Motor neuron (in vitro differentiated cells): ENCODE measurements around the gene SLC12A5. TPM values are rescaled to one million over a fixed set of nuclear protein-coding genes. Genes with fewer than 3 reads are reported as not detected.

Experiments
- ATAC-seq, 8 experiments: fragments of 200-7000 bp; cut with Tn5 transposase; replicated peaks in 6 of 8; 2 replicates each; pipeline ENCODE4 v1.8.0; 2021; ENCODE audit warnings: mild to moderate bottlenecking in 8 of 8, moderate library complexity in 8 of 8
- H3K27ac ChIP-seq, 2 donors: fragments of 250-450 bp; sonication (Bioruptor Pico); 2 replicates each; pipeline ENCODE4 v1.9.0; 2021; ENCODE audit warnings: antibody characterized with exemption in 2 of 2, mild to moderate bottlenecking in 2 of 2, moderate library complexity in 1 of 2
- H3K4me1 ChIP-seq, 2 donors: fragments of 250-450 bp; sonication (Bioruptor Pico); replicated peaks in 1 of 2; 2 replicates each; pipeline ENCODE4 v1.6.1; 2021; ENCODE audit warnings: antibody characterized with exemption in 2 of 2, mild to moderate bottlenecking in 2 of 2, moderate library complexity in 1 of 2
- H3K4me3 ChIP-seq, 5 donors: fragments of 250-450 bp; sonication (Bioruptor Pico); 2 replicates each; pipeline ENCODE4 v1.9.0; 2021; ENCODE audit warnings: antibody characterized with exemption in 5 of 5, mild to moderate bottlenecking in 5 of 5, moderate library complexity in 4 of 5
- WGBS, 10 experiments: fragments of 450-650 bp; shearing (Covaris generic); methylation state at CpG; one replicate each; pipeline ENCODE4 v1.0.0; 2022; 5-methylcytosine and 5-hydroxymethylcytosine counted together
- in situ Hi-C, 9 experiments: fragments of 400-800 bp; cut with MboI; loops; one replicate each; pipeline ENCODE4 v1.15.0; 2021; ENCODE audit warnings: low sequenced_read_pairs in 9 of 9, low pct_unique_long_range_greater_than_20kb in 2 of 9; ENCODE audit not compliant: unreplicated experiment in 9 of 9
- total RNA-seq, 8 experiments: library from RNA; unstranded; fragments of 300-600 nt; gene quantifications; 2 replicates each; pipeline versions ENCODE4 v1.2.3 to v1.2.4, GENCODE V29; 2022

The SLC12A5 gene
- total RNA-seq, 8 experiments from 2014 or later, result 0.81 to 55.8 (median 25.1) TPM

- Histone ChIP-seq H3K4me1 (peaks cover 7 to 12% of the 10 kb centered on the region in 2 donors), H3K27ac (no peak overlapping the region), H3K4me3 (no peak overlapping the region)
- no peak for ATAC-seq
- in situ Hi-C loops, result no loop called here
- 0 to 35% (median 0%) methylated on average over 1 to 2 of the region's 5 CpGs; no CpG with 5 or more reads in 7 of the 10 experiments for WGBS, 10 experiments
Measured at GRCh38 chr20:46035253-46035652, 6.2 kb downstream of the SLC12A5 start.

GRCh38 chr20:46035713-46036112 lies 6.7 kb downstream of the SLC12A5 start:
- no CpG with 5 or more reads among the region's 6 CpGs for WGBS, 10 experiments
- H3K27ac ChIP-seq, result no peak overlapping the region

GRCh38 chr20:46036370-46036769 lies 7.4 kb downstream of the SLC12A5 start:
- in situ Hi-C loops, result no loop called here
- 30 to 100% (median 72%) methylated on average over 2 to 6 of the region's 8 CpGs; no CpG with 5 or more reads in 2 of the 10 experiments for WGBS, 10 experiments
- no peak overlapping the region for H3K27ac ChIP-seq
- no peak overlapping the region for H3K4me3 ChIP-seq
- H3K4me1 ChIP-seq, result peaks cover 3 to 4% of the 10 kb centered on the region in 2 donors
- no peak for ATAC-seq

More at GRCh38 chr20:46035713-46036112, 6.7 kb downstream of the SLC12A5 start:
- no peak overlapping the region for H3K4me3 ChIP-seq
- no peak for ATAC-seq
- in situ Hi-C loops, result no loop called here
- peaks cover 4 to 10% of the 10 kb centered on the region in 2 donors for H3K4me1 ChIP-seq

- in situ Hi-C loops, result no loop called here
- 0 to 50% (median 26%) methylated on average over 2 to 4 of the region's 5 CpGs; no CpG with 5 or more reads in 6 of the 10 experiments for WGBS, 10 experiments
- no peak for ATAC-seq
- no peak overlapping the region for H3K4me3 ChIP-seq
- H3K27ac ChIP-seq, result no peak overlapping the region
- H3K4me1 ChIP-seq, result peaks cover 3 to 4% of the 10 kb centered on the region in 2 donors
Measured at GRCh38 chr20:46037036-46037435, 8.0 kb downstream of the SLC12A5 start.

- in situ Hi-C loops, result no loop called here
- no peaks in the 10 kb centered on the region for H3K4me1 ChIP-seq
- peak; percentile 49 to 96 (median 72) for ATAC-seq
- 0 to 35% (median 20%) methylated on average over 2 to 9 of the region's 18 CpGs; no CpG with 5 or more reads in 3 of the 10 experiments for WGBS, 10 experiments
- no peak overlapping the region for H3K27ac ChIP-seq
- no peak overlapping the region for H3K4me3 ChIP-seq
Measured at GRCh38 chr20:46040902-46041535, 12.0 kb downstream of the SLC12A5 start.

- 60 to 67% methylated on average over 1 of the region's 7 CpGs; no CpG with 5 or more reads in 8 of the 10 experiments for WGBS, 10 experiments
- H3K27ac ChIP-seq, result no peak overlapping the region
- no peaks in the 10 kb centered on the region for H3K4me1 ChIP-seq
- no peak overlapping the region for H3K4me3 ChIP-seq
- no peak for ATAC-seq
- in situ Hi-C loops, result no loop called here
Measured at GRCh38 chr20:46043556-46043955, 14.5 kb downstream of the SLC12A5 start.

- no peak for ATAC-seq
- H3K27ac ChIP-seq, result no peak overlapping the region
- in situ Hi-C loops, result no loop called here
- H3K4me1 ChIP-seq, result no peaks in the 10 kb centered on the region
- no peak overlapping the region for H3K4me3 ChIP-seq
- WGBS, 10 experiments, result 9 to 48% (median 44%) methylated on average over 3 to 4 of the region's 6 CpGs; no CpG with 5 or more reads in 7 of the 10 experiments
Measured at GRCh38 chr20:46044896-46045295, 15.9 kb downstream of the SLC12A5 start.

- H3K4me3 ChIP-seq, result no peak overlapping the region
- no peak overlapping the region for H3K27ac ChIP-seq
- no peak for ATAC-seq
- in situ Hi-C loops, result no loop called here
- H3K4me1 ChIP-seq, result no peaks in the 10 kb centered on the region
- WGBS, 10 experiments, result 0 to 90% (median 49%) methylated on average over 1 to 4 of the region's 8 CpGs; no CpG with 5 or more reads in 2 of the 10 experiments
Measured at GRCh38 chr20:46046588-46047310, 17.7 kb downstream of the SLC12A5 start.

- in situ Hi-C loops, result no loop called here
- 0 to 60% (median 41%) methylated on average over 1 to 8 of the region's 8 CpGs; no CpG with 5 or more reads in 3 of the 10 experiments for WGBS, 10 experiments
- no peak overlapping the region for H3K27ac ChIP-seq
- ATAC-seq, result no peak
- no peaks in the 10 kb centered on the region for H3K4me1 ChIP-seq
- H3K4me3 ChIP-seq, result no peak overlapping the region
Measured at GRCh38 chr20:46047821-46048220, 18.8 kb downstream of the SLC12A5 start.

GRCh38 chr20:46049190-46049589 lies 20.2 kb downstream of the SLC12A5 start:
- 27 to 90% (median 73%) methylated on average over 1 to 4 of the region's 4 CpGs; no CpG with 5 or more reads in 1 of the 10 experiments for WGBS, 10 experiments
- in situ Hi-C loops, result no loop called here
- H3K4me1 ChIP-seq, result no peaks in the 10 kb centered on the region
- no peak overlapping the region for H3K27ac ChIP-seq
- H3K4me3 ChIP-seq, result no peak overlapping the region
- ATAC-seq, result no peak

- ATAC-seq, result no peak
- Histone ChIP-seq H3K27ac (no peak overlapping the region), H3K4me3 (no peak overlapping the region), H3K4me1 (no peaks in the 10 kb centered on the region)
- in situ Hi-C loops, result no loop called here
Measured at GRCh38 chr20:46049815-46050214, 20.8 kb downstream of the SLC12A5 start.

GRCh38 chr20:46050444-46050843 lies 21.4 kb downstream of the SLC12A5 start:
- Histone ChIP-seq H3K4me3 (no peak overlapping the region), H3K27ac (no peak overlapping the region), H3K4me1 (no peaks in the 10 kb centered on the region)
- in situ Hi-C loops, result no loop called here
- WGBS, 10 experiments, result 21 to 80% (median 40%) methylated on average over 1 to 4 of the region's 10 CpGs; no CpG with 5 or more reads in 5 of the 10 experiments
- no peak for ATAC-seq

- H3K27ac ChIP-seq, result no peak overlapping the region
- no peak overlapping the region for H3K4me3 ChIP-seq
- in situ Hi-C loops, result no loop called here
- ATAC-seq, result no peak
- no peaks in the 10 kb centered on the region for H3K4me1 ChIP-seq
Measured at GRCh38 chr20:46050885-46051284, 21.9 kb downstream of the SLC12A5 start.
